H1 (cell line): ENCODE measurements around the gene ASIC2.

Source experiments
- CREB1 ChIP-seq: IDR thresholded peaks from 2 replicates; pipeline ENCODE4 v1.6.1; 2012; ENCODE audit warnings: inconsistent platforms
- CTCF ChIP-seq, 3 experiments: IDR thresholded peaks; 1 replicate in 2 of 3; 2 replicates in 1 of 3; pipeline versions ENCODE4 v1.5.1 to v1.6.1; 2011; ENCODE audit warnings: low read length in 3 of 3, mild to moderate bottlenecking in 3 of 3, inconsistent platforms in 2 of 3, low read depth in 1 of 3, moderate library complexity in 1 of 3; ENCODE audit not compliant: insufficient read depth in 1 of 3; ENCODE audit errors: control extremely low read depth in 1 of 3
- EZH2 ChIP-seq: fragments of 200-600 bp; sonication (generic); IDR thresholded peaks from 2 replicates; pipeline ENCODE4 v1.7.1; 2012; ENCODE audit warnings: low read depth, mild to moderate bottlenecking, moderate library complexity, low read length, inconsistent platforms; ENCODE audit not compliant: severe bottlenecking
- HDAC2 ChIP-seq, 2 experiments: fragments of 300-600 bp in 1 of 2; sonication (generic) in 1 of 2; IDR thresholded peaks; 2 replicates each; pipeline ENCODE4 v1.6.1; 2011 to 2012; ENCODE audit warnings: low read depth in 2 of 2, low read length in 2 of 2, mild to moderate bottlenecking in 2 of 2, moderate library complexity in 2 of 2, borderline replicate concordance in 1 of 2, inconsistent platforms in 1 of 2
- POLR2A ChIP-seq, 2 experiments: IDR thresholded peaks; 1 replicate in 1 of 2; 2 replicates in 1 of 2; pipeline ENCODE4 v1.6.1; 2011; ENCODE audit warnings: low read depth in 2 of 2, low read length in 2 of 2, mild to moderate bottlenecking in 2 of 2; ENCODE audit errors: control extremely low read depth in 1 of 2
- POLR2AphosphoS5 ChIP-seq: IDR thresholded peaks from 2 replicates; pipeline ENCODE4 v1.6.1; 2011; ENCODE audit warnings: low read depth, low read length
- RAD21 ChIP-seq, 2 experiments: IDR thresholded peaks in 1 of 2; conservative IDR thresholded peaks in 1 of 2; 2 replicates each; pipeline ENCODE4 v1.6.1; 2011; ENCODE audit warnings: low read depth in 2 of 2, low read length in 2 of 2, improper control_type of control experiment in 1 of 2, inconsistent platforms in 1 of 2, mild to moderate bottlenecking in 1 of 2, moderate library complexity in 1 of 2
- RBBP5 ChIP-seq: IDR thresholded peaks from 2 replicates; pipeline ENCODE4 v1.7.1; 2012; ENCODE audit warnings: low read depth, mild to moderate bottlenecking, inconsistent platforms, low read length, moderate library complexity, borderline replicate concordance
- TBP ChIP-seq: IDR thresholded peaks from 2 replicates; pipeline ENCODE4 v1.6.1; 2011; ENCODE audit warnings: low read depth, low read length, improper control_type of control experiment
- TCF12 ChIP-seq: IDR thresholded peaks from 2 replicates; pipeline ENCODE4 v1.6.1; 2011; ENCODE audit warnings: low read depth, mild to moderate bottlenecking, low read length

GRCh38 chr17:33086878-33087277, 206.2 kb downstream of the ASIC2 start:
- no peak for TF ChIP-seq CTCF (IDR thresholded peaks at IDR 0.05; ENCODE audit: control extremely low read depth in 1 of 3, insufficient read depth in 1 of 3, low read depth in 1 of 3, low read length in 3 of 3)
- TF ChIP-seq CREB1, result no peak
- TF ChIP-seq POLR2A (IDR thresholded peaks at IDR 0.05; ENCODE audit: control extremely low read depth in 1 of 2, low read depth in 2 of 2, low read length in 2 of 2), result no peak
- no peak for TF ChIP-seq EZH2
- no peak for TF ChIP-seq TBP
- no peak for TF ChIP-seq RAD21 (IDR thresholded peaks at IDR 0.05 in 1 of 2, conservative IDR thresholded peaks at IDR 0.05 in 1 of 2; ENCODE audit: low read depth in 2 of 2, low read length in 2 of 2)
- no peak for TF ChIP-seq TCF12
- no peak for TF ChIP-seq RBBP5
- TF ChIP-seq HDAC2 (IDR thresholded peaks at IDR 0.05; ENCODE audit: borderline replicate concordance in 1 of 2, low read depth in 2 of 2, low read length in 2 of 2), result no peak
- no peak for TF ChIP-seq POLR2AphosphoS5
